OCI-LY7 (cell line): ENCODE data around the gene ATP1A2.

Experiments used
- CTCF ChIP-seq: fragments of 200-600 bp; sonication (generic); conservative IDR thresholded peaks from 2 replicates; pipeline ENCODE4 v1.5.1; 2014; ENCODE audit warnings: mild to moderate bottlenecking, antibody characterized with exemption, low read length, moderate library complexity, mixed read lengths
- EZH2phosphoT487 ChIP-seq: fragments of 200-600 bp; sonication (generic); IDR thresholded peaks from 2 replicates; pipeline ENCODE4 v1.6.1; 2018; ENCODE audit warnings: low read depth, borderline replicate concordance, mild to moderate bottlenecking, mixed run types, antibody characterized with exemption, low read length, moderate library complexity, mixed read lengths

- TF ChIP-seq CTCF (no peak), EZH2phosphoT487 (no peak)
Observed at GRCh38 chr1:160098852-160099561, 16.6 kb upstream of the ATP1A2 start.
